Fibroblast of mammary gland (primary cell): ENCODE measurements around the gene ZP2.
"Not testable (repeated sequence)": the region's sequence is repeated elsewhere in the genome, so short reads cannot be mapped to it uniquely, and the experiment has no call there.

ENCODE experiments used
- DNase-seq: peaks from one replicate; pipeline ENCODE4 v3.0.0-alpha.2; 2010; ENCODE audit warnings: low read depth
- H3K4me3 ChIP-seq: 2 replicates; pipeline ENCODE4 v1.5.1; 2011; ENCODE audit warnings: low read depth, mild to moderate bottlenecking, low read length, moderate library complexity; ENCODE audit not compliant: control insufficient read depth
- CTCF ChIP-seq: conservative IDR thresholded peaks from 2 replicates; pipeline ENCODE4 v1.5.1; 2011; ENCODE audit warnings: low read depth, low read length, inconsistent platforms; ENCODE audit not compliant: control insufficient read depth, insufficient read depth

The ZP2 gene

GRCh38 chr16:21179126-21179982 lies 32.0 kb downstream of the ZP2 start:
- no peak for TF ChIP-seq CTCF
- no peak for DNase-seq
- H3K4me3 ChIP-seq: no peak overlapping the region

GRCh38 chr16:21175397-21175796 lies 36.0 kb downstream of the ZP2 start:
- no peak overlapping the region for H3K4me3 ChIP-seq
- no peak for TF ChIP-seq CTCF
- no peak for DNase-seq

DNA sequence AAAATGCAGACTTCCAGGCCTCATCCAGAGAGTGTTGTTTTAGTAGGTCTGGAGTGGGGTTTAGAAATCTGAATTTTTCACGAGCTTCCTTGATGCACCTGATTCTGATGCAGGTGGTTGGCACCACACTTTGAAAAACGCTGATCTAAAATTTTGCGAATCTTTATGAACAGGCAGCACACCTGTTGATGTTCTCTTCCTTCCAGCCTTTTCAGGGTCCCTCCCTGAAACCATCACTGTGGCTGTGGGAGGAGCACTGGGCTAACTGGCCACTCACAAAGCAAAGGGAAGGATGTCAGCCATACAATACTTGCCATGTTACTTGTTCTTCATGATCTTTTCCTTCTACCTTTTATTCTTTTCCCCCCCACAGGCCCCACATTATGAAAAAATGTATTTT lies 38.7 kb downstream of the ZP2 start:
- DNase-seq: no peak
- no peak for TF ChIP-seq CTCF
- H3K4me3 ChIP-seq: no peak overlapping the region

GRCh38 chr16:21170116-21170515 lies 41.3 kb downstream of the ZP2 start:
- H3K4me3 ChIP-seq, DNase-seq: not testable (repeated sequence)

DNA sequence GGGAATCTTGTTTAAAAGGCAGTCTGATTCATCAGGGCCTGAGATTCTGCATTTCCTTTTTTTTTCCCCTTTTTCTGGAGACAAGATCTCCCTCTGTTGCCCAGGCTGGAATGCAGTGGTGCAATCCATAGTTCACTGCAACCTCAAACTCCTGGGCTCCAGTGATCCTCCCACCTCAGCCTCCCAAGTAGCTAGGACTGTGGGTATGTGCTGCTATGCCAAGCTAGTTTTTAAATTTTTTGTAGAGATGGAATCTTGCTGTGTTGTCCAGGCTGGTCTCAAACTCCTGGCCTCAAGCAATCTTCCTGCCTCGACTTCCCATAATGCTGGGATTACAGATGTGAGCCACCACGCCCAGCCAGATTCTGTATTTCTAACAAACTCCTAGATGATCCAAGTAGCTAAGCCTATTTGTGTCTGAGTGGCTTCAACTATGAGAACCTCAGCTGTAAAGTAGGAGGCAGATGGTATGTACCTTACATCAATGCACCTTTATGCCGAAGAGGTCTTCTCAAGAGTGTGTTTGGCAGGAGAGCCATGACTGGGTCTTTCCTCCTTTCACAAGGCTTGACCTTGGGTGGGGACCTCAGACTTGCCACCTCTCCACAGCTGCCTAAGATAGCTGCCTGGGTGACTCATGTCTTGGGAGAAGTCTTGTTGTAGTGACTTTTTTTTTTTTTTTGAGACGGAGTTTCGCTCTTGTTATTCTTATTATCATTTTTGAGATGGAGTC lies 42.0 kb downstream of the ZP2 start:
- DNase-seq: peak; percentile 44
- TF ChIP-seq CTCF: no peak
- H3K4me3 ChIP-seq: no peak overlapping the region

GRCh38 chr16:21167929-21168602 lies 43.3 kb downstream of the ZP2 start:
- TF ChIP-seq CTCF: no peak
- DNase-seq: no peak
- H3K4me3 ChIP-seq: no peak overlapping the region

- no peak overlapping the region for H3K4me3 ChIP-seq
- no peak for TF ChIP-seq CTCF
- DNase-seq: peak; percentile 92
Measured at GRCh38 chr16:21167360-21167759, 44.0 kb downstream of the ZP2 start.
